ENCODE measurements around the gene PITX1.

Gene PITX1

GRCh38 chr5:135009736-135010501, 24.1 kb downstream of the PITX1 start:
- Histone ChIP-seq H3K27ac (ENCODE audit: low read depth, low read length, poor library complexity, severe bottlenecking) (no peak overlapping the region), H3K9ac (ENCODE audit: low read length) (no peak overlapping the region), H3K36me3 (ENCODE audit: insufficient read depth, low read length) (no peaks in the 10 kb centered on the region), H3K79me2 (ENCODE audit: insufficient read depth, low read length) (no peaks in the 10 kb centered on the region), H3F3A (ENCODE audit: insufficient read depth, low read length) (no peaks in the 10 kb centered on the region), H4K20me1 (ENCODE audit: insufficient read depth, low read length) (no peaks in the 10 kb centered on the region), H3K4me2 (ENCODE audit: low read length) (no peak overlapping the region), H3K9me2 (ENCODE audit: low read depth, low read length) (no peaks in the 10 kb centered on the region), H2AFZ (ENCODE audit: low read length) (no peak overlapping the region), H3K9me3 (ENCODE audit: low read length) (no peaks in the 10 kb centered on the region), H3K4me3 (ENCODE audit: low read depth, low read length, poor library complexity, severe bottlenecking) (no peak overlapping the region), H3K27me3 (ENCODE audit: insufficient read depth, low read length) (no peaks in the 10 kb centered on the region), H3K4me1 (ENCODE audit: insufficient read depth, low read length, severe bottlenecking) (no peaks in the 10 kb centered on the region)
- no peak for TF ChIP-seq CTCF (IDR thresholded peaks at IDR 0.05; ENCODE audit: low read length)
- no peak for TF ChIP-seq EZH2 (IDR thresholded peaks at IDR 0.05; ENCODE audit: borderline replicate concordance, low read length)

- no peaks in the 10 kb centered on the region for H3K9me3 ChIP-seq (ENCODE audit: low read length)
- H3K36me3 ChIP-seq (ENCODE audit: insufficient read depth, low read length): no peaks in the 10 kb centered on the region
- H3K79me2 ChIP-seq (ENCODE audit: insufficient read depth, low read length): no peaks in the 10 kb centered on the region
- no peak overlapping the region for H3K27ac ChIP-seq (ENCODE audit: low read depth, low read length, poor library complexity, severe bottlenecking)
- H3K9me2 ChIP-seq (ENCODE audit: low read depth, low read length): no peaks in the 10 kb centered on the region
- H3K4me3 ChIP-seq (ENCODE audit: low read depth, low read length, poor library complexity, severe bottlenecking): no peak overlapping the region
- no peaks in the 10 kb centered on the region; the same call in 1 of the 2 replicates for H3K27me3 ChIP-seq (ENCODE audit: insufficient read depth, low read length)
- no peak overlapping the region for H3K4me2 ChIP-seq (ENCODE audit: low read length)
- no peak overlapping the region for H2AFZ ChIP-seq (ENCODE audit: low read length)
- H3K9ac ChIP-seq (ENCODE audit: low read length): no peak overlapping the region
- TF ChIP-seq EZH2 (IDR thresholded peaks at IDR 0.05; ENCODE audit: borderline replicate concordance, low read length) (no peak), CTCF (IDR thresholded peaks at IDR 0.05; ENCODE audit: low read length) (no peak)
- no peaks in the 10 kb centered on the region for H3K4me1 ChIP-seq (ENCODE audit: insufficient read depth, low read length, severe bottlenecking)
- no peaks in the 10 kb centered on the region for H3F3A ChIP-seq (ENCODE audit: insufficient read depth, low read length)
- no peaks in the 10 kb centered on the region for H4K20me1 ChIP-seq (ENCODE audit: insufficient read depth, low read length)
Measured at GRCh38 chr5:135008981-135009735, 24.9 kb downstream of the PITX1 start.

GRCh38 chr5:135008556-135008955, 25.5 kb downstream of the PITX1 start:
- Histone ChIP-seq H3K27ac (ENCODE audit: low read depth, low read length, poor library complexity, severe bottlenecking) (no peak overlapping the region), H3K9me3 (ENCODE audit: low read length) (no peaks in the 10 kb centered on the region), H3K27me3 (ENCODE audit: insufficient read depth, low read length) (no peaks in the 10 kb centered on the region; the same call in 1 of the 2 replicates), H3K79me2 (ENCODE audit: insufficient read depth, low read length) (no peaks in the 10 kb centered on the region), H3K9ac (ENCODE audit: low read length) (no peak overlapping the region), H3F3A (ENCODE audit: insufficient read depth, low read length) (no peaks in the 10 kb centered on the region), H3K9me2 (ENCODE audit: low read depth, low read length) (no peaks in the 10 kb centered on the region), H3K4me3 (ENCODE audit: low read depth, low read length, poor library complexity, severe bottlenecking) (no peak overlapping the region), H2AFZ (ENCODE audit: low read length) (no peak overlapping the region), H3K4me2 (ENCODE audit: low read length) (no peak overlapping the region), H4K20me1 (ENCODE audit: insufficient read depth, low read length) (no peaks in the 10 kb centered on the region), H3K4me1 (ENCODE audit: insufficient read depth, low read length, severe bottlenecking) (no peaks in the 10 kb centered on the region), H3K36me3 (ENCODE audit: insufficient read depth, low read length) (no peaks in the 10 kb centered on the region)
- TF ChIP-seq EZH2 (IDR thresholded peaks at IDR 0.05; ENCODE audit: borderline replicate concordance, low read length) (no peak), CTCF (IDR thresholded peaks at IDR 0.05; ENCODE audit: low read length) (no peak)
